T47D (cell line): ENCODE measurements around the gene COL11A2.
A peak's percentile ranks its signal among the peaks of the same experiment; 100 is the strongest.

Experiments used
- DNase-seq, 2 experiments: peaks; one replicate each; pipeline versions ENCODE4 v3.0.0 to v3.0.0-alpha.2; 2011 to 2012; ENCODE audit warnings: low read depth in 1 of 2, low spot score in 1 of 2
- JUND ChIP-seq: IDR thresholded peaks from 2 replicates; pipeline ENCODE4 v1.6.1; 2012; ENCODE audit warnings: low read depth
- in situ Hi-C: cut with HindIII; loops from 2 replicates; pipeline ENCODE4 v1.10.0; 2016; ENCODE audit warnings: low sequenced_read_pairs, low pct_unique_long_range_greater_than_20kb

The COL11A2 gene

DNA sequence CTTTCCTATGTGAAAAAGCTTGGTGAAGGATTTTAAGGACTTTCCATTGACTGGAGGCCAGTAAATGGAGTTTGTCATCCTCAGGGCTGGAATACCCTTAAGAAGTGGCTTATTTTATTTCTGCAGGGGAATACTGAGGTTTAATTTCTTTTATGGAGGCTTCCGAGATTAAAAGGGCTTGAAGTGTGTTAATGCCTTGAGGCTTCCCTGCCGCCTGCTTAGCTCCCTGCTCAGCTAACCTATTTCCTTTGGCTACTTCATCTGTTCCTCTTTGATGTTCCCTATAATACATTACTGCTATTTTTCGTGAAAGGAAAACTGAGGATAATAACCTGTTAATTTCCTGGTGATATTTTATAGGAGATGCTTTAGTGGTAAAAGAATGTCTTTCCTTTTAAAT is 72.3 kb downstream of the COL11A2 start:
- DNase-seq: no peak
- no peak for TF ChIP-seq JUND
- in situ Hi-C loops: no loop called here

DNA sequence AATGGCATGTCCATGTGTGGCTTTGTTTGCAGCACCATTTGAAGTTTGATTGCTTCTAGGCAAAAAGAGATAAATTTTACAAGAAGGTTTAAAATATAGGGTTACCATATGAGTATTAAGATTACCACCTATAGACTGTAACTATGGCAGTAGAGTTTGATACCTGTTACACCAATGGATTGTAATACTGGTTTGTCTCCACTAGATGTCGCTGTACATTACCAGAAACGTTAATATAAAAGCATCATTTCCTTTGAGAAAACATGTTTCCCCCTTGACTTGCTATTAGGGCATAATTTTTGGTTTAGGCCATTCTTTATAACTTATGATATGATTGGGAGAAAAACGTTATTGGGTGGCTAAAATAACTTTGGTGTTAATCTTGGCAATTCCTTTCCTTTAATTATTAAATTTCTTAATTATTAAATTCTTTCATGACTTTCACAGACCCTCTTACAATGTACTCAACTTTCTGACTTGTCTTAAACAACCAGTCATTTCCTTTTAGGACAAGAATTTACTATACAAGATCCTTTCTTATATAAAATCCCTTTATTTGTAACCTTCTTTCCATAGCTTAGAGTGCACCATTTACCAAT is 73.6 kb downstream of the COL11A2 start:
- no peak for TF ChIP-seq JUND
- peak; percentile 31 to 72 for DNase-seq
- in situ Hi-C loops: no loop called here

DNA sequence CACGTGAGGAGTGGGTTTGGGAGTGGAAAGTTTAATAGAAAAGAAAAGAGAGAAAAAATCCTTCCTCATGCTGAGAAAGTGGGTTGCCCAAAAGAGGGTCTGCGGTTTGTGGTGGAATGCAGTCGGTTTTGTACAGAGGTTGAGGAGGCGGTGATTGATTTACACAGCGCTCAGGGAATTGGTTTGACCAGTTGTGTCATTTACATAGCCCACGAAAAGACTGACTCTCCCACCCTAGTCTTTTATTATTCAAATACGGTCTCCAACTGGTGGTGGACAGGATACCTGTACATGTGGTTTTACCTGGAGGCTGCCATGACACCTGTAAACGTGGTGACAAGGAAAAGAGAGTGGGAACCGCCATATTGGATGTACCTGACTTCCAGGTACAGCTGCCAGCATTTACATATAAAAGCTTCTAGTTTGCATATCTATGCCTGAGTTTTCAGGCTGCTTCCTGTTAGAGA is 74.4 kb downstream of the COL11A2 start:
- no peak for DNase-seq
- TF ChIP-seq JUND: no peak
- in situ Hi-C loops: no loop called here

DNA sequence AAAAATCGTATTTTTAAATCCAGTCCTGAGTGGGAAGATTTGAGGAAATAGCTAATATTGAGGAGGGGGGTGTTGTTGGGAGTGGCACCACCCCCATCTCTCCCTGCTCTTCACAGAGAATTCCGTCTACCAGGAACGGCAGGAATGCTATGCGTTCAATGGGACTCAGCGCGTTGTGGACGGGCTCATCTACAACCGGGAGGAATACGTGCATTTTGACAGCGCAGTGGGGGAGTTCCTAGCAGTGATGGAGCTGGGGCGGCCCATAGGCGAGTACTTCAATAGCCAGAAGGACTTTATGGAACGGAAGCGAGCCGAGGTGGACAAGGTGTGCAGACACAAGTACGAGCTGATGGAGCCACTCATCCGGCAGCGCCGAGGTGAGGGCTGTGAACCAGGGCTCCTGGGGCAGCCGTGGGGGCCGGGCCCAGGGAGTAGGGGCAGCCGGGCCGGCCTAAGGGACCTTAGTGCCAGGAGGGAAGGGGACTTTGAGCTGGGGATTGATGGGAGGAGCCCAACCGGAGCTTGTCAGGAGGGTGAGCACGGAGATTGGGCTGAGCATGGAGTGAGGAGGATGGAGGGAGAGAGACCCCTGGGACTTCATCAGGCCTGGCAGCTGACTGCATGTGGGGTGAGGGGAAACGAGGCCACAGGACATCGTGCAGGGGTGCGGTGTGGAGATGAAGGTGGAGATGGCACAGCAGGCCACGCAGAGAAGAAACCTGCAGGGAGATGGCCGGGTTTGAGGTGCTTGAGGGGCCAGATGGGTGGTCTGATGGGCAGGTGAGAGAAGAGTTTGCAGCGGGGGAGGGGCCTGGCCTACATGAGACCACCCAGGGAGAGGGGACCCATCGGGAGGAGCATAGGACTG is 75.2 kb downstream of the COL11A2 start:
- in situ Hi-C loops: no loop called here
- no peak for DNase-seq
- TF ChIP-seq JUND: no peak

DNA sequence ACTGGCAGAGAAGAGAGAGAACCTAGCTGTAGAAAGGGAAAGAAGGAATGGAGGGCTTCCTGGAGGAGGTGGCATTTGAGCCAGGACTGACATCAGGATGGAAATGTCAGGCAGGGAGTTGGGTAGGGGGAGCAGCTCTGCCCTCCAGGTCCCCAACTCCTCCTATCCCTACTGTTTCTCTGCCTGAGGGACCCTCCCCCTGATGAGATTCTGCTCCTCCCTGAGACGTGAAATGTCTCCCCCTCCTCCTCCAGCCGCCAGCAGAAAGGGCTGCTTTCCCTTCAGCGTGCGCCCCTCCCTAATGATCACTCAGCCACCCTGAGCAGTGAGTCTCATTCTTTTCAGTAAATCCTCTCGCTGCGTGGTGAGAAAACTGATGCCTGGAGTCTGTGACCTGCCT is 75.8 kb downstream of the COL11A2 start:
- no peak for DNase-seq
- TF ChIP-seq JUND: no peak
- in situ Hi-C loops: no loop called here

DNA sequence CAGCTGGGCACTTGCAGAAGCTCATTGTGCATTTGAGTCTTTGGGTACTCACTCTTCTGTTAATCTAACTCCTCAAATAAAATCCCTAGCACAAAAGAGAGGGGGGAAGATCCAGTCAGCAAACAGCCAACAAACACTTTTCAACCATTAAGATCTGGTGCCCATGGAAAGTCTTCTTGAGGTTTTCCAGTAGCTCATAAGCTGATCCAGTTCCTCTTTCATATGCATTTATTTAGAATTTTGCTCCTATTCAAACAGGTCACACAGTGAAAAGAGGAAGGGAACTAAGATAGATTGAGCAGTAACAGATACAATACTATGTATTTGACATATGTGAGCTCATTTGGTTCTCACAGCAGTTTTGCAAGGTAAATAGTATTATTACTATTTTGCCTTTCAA is 77.9 kb downstream of the COL11A2 start:
- no peak for TF ChIP-seq JUND
- DNase-seq: no peak
- in situ Hi-C loops: no loop called here

DNA sequence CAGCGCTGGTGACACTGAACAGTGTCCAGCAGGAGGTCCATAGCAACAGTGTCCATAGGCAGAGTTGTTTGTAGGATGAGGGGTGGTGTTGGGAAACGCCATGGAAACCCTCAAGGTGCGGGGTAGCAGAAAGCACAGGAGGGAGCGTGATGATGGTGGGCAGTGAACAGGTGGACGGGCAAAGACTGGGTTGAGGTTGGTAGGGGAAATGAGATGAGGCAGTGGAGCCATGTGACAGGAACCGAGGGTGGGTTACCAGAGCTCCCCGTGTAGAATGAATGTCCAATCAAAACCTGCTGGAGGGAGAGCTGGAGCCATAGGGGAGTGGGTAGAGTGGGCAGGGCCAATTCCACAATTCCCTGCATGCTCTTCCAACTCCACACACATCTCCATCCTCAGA is 78.5 kb downstream of the COL11A2 start:
- in situ Hi-C loops: no loop called here
- no peak for DNase-seq
- no peak for TF ChIP-seq JUND
